Urothelium cell line (cell line): ENCODE results near the gene KIRREL3.
A peak's percentile ranks its signal among the peaks of the same experiment; 100 is the strongest.

Experiments used
- DNase-seq: peaks from one replicate; pipeline ENCODE4 v3.0.0; 2011; ENCODE audit warnings: low spot score, mixed read lengths
- FAIRE-seq: peaks from 2 replicates; lab custom pipeline; 2011; peaks lifted over from hg19 to GRCh38; lab: Jason Lieb, UNC

The KIRREL3 gene

GRCh38 chr11:126920833-126921232 lies 79.7 kb downstream of the KIRREL3 start:
- FAIRE-seq (no peak), DNase-seq (no peak)

DNA sequence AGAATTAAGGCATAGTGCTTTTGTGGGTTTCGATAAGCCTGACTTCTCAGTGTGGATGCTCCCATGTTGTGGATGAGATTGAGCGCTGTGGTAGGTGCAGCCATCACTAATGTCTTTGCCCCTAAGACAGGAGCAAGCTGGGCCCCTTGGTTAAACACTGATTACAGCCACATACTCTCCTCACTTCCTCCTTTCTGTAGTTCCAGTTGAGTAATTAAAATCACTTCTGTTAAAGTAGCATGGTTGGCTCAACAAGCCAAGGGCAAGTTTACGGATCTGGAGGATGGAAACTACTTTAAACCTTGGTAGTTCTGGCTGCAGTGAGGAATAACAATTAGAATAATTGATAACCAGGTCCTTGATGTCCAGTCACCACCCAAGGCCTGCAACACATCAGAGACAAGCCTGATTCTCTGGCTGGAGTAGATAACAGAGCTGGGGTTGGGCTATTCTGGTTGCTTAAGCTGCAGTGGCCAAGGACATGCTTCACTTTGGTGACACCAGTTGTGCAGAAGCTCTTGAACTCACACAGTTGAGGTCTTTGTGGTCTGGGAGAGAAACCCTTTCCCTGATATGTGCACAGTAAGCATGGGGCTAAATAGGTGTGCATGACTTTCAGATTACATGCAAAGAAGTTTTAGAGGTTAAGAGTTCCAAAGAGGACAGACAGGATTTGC lies 81.3 kb downstream of the KIRREL3 start:
- DNase-seq, result no peak
- no peak for FAIRE-seq

DNA sequence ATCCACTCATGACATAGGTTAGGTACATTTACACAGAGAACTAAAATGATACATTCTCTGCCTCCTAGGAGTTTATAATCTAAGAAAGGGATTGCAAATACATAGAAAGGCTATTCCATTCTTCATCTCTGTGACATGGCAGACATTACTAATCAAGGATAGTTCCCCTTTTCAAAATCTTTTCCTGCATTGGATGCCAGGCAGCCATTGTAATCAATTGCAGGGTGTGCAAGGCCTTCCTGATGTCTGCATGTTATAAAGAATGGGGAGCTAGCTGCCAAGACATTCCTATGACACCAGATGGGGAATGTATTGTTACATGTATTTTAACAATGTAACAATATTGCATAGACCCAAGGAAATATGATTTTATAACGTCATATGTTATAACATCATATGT lies 82.0 kb downstream of the KIRREL3 start:
- FAIRE-seq, result no peak
- no peak for DNase-seq

DNA sequence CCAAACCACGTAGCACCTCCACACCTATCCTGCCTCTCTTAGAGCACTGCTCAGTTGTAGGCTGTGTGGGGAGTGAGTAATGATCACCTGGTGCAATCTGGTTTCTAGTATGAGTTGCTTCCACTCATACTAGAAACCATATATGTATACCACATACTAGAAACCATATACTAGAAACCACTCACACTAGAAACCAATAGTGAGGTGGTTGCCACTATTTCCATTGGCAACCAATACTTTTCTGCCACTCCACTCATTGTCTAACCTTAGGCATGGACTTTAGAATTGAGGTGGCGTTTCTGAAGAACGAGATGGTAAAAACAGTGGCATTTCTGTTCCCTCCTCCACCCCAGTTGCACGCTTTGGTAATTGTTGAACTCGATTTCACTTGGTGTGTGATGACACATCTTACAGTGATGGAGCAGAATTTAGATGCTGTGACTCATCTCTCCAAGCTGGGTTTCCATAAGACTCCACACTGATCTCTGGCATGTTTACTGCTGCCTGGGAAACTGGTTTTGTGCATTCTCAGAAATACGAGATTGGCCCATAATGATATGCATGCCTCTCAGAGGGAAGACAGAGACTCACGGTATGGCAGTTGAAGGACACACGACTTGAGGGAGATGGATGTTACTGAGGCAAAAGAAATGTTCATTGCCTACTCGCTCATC lies 82.9 kb downstream of the KIRREL3 start:
- peak; percentile 50 for FAIRE-seq

DNA sequence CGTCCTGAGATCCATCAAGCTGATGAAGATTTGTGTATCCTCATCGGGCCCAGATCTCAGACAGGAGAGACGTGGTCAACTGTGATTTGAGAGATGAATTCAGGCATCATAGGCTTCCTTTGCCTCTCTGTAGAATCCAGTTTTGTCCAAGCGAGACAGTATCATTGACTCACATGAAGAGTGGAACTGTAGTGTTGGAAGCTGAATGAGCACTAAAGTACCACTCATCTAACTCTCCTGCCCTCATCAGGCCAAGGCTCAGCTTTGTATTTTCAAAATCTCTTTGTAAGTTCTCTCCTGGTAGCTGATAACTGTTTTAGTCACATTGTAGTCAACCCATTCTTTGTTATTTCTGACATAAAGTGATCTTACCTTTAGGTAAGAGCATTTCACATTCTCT lies 85.1 kb downstream of the KIRREL3 start:
- FAIRE-seq (no peak), DNase-seq (no peak)

More for the DNA sequence above, 82.9 kb downstream of the KIRREL3 start:
- peak; percentile 76 for DNase-seq

- DNase-seq (no peak), FAIRE-seq (no peak)
These were observed 85.6 kb downstream of the KIRREL3 start for GRCh38 chr11:126914941-126915340.

- FAIRE-seq, result no peak
- DNase-seq, result no peak
These were observed 86.4 kb downstream of the KIRREL3 start for GRCh38 chr11:126914166-126914565.

DNA sequence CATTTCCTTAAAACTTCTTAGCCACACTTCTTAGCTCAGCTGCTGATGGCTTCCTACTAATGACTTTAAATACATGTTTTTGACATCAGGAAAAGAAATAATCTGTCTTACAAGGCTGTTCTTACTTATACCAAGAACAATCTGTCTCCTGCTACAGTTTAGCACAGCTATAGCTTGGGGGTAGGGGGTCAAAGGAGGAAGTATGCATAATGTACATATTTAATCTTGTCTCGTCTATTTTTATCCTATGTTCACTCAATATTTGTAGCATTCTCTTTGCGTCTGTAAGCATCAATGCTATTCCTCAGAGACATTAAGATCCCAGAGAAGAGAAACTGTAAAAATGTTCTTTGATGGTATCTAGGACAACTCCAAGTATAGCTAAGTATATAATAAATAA lies 96.0 kb downstream of the KIRREL3 start:
- no peak for FAIRE-seq
- DNase-seq, result no peak

DNA sequence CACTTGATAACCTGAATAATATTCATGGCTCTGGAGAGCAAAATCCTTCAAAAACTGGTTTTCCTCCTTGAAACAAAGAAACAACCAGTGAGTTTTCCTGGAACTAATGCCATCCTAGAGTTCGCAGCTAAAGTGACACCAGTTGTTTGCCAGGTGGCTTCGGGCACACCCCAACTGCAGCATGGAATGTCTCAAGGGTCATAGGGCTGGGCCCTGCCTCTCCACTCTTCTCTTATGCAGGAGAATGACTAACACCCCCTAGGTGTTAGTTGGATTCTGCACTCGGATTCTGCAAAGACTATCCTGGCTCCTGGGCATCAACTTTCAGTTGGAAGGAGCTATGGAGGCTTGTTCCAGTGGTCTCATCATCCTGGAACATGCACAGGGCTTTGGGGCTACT lies 98.8 kb downstream of the KIRREL3 start:
- DNase-seq (no peak), FAIRE-seq (no peak)

GRCh38 chr11:126899961-126900748 lies 100.4 kb downstream of the KIRREL3 start:
- no peak for FAIRE-seq
- DNase-seq, result no peak

DNA sequence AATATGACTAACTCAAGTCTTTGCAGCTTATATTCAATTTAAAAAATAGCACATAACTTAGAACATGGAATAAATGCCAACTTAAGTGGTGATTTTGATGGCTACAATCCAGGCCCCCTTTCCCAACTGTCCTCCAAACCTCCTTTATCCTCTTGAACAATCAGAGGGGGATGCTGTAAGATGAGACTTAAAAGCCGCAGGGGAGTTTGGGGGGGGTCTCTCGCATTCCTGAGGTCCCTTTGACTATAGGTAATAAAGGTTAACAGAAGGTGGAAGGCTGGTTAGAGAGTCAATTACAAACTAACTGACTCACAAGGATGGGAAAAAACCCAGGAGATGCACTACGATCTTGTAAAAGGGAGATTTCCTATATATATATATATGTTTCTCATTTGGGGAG lies 101.8 kb downstream of the KIRREL3 start:
- no peak for DNase-seq
- FAIRE-seq, result no peak

GRCh38 chr11:126897430-126897829 lies 103.1 kb downstream of the KIRREL3 start:
- FAIRE-seq, result no peak

DNA sequence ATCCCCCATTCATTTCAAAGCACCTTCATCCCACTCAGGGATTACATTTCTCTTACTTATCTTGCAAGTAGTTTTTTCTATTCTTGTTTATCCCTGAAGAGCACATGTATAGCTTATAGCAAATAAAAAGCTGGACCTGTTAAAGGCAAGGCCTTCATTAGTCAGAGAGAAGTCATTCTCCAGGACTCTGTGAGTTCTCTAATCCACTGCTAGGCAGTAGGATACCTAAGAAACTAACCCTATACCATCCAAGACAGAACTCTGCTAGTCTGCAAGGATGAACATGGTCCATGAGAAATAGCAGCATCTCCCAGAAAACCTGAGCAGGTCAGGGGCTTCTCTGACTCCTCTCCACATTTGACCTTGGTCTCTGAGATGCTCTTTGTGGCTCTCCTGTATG lies 104.5 kb downstream of the KIRREL3 start:
- FAIRE-seq (no peak), DNase-seq (no peak)

More at GRCh38 chr11:126897430-126897829, 103.1 kb downstream of the KIRREL3 start:
- DNase-seq, result no peak

- FAIRE-seq, result no peak
These were observed 106.8 kb downstream of the KIRREL3 start for GRCh38 chr11:126893796-126894195.

DNA sequence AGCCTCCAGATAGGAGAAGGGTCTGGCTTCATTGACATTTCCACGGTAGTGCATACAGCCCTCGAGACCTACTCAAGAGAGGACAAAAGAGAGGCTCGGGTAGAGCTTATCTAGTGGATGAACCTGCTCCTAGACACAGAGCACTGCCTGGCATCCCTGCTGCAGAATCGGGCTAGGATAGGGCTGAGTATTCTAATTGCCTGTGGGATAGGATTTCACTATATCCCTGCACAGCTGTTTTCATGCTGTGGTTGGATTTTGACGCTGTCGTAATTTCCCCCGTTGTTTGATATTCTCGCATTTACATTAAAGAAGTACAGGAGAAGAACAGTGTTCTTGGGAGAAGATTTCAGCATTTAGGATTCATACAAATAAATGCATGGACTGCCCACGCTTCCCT lies 107.8 kb downstream of the KIRREL3 start:
- FAIRE-seq (no peak), DNase-seq (no peak)

More at GRCh38 chr11:126893796-126894195, 106.8 kb downstream of the KIRREL3 start:
- no peak for DNase-seq

DNA sequence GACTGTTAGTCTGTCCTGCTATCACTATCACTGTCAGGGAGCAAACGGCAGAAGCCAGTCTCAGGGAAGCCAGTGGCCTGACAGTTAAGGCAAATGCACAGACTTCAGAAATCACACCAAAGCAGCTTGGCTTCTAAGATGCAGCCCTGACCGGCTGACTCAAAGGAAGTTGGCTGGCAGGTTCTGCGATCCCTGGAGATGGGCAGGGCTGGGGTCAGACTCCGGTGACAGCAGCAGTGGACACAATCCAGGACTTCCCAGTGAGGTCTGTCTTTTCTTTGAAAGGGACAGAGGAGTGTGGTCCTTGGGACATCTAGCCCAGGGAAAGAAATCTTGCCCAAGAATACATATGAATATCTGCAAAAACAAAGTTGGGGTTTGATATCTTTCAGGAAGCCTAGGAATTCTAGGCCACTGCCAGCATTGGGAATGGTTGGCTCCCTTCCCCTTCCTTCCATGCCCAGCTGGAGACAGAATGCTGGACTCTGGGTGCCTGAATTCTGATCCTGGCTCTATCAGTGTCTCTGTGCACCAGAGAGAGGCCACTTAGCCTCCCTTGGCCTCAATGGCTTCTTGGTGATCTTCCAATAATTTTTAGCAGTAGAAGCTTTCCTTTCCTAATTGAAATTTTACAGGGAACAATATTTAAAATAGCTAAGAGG lies 108.9 kb downstream of the KIRREL3 start:
- no peak for DNase-seq
- FAIRE-seq, result no peak

GRCh38 chr11:126890561-126890960 lies 110.0 kb downstream of the KIRREL3 start:
- no peak for FAIRE-seq
- DNase-seq, result no peak

DNA sequence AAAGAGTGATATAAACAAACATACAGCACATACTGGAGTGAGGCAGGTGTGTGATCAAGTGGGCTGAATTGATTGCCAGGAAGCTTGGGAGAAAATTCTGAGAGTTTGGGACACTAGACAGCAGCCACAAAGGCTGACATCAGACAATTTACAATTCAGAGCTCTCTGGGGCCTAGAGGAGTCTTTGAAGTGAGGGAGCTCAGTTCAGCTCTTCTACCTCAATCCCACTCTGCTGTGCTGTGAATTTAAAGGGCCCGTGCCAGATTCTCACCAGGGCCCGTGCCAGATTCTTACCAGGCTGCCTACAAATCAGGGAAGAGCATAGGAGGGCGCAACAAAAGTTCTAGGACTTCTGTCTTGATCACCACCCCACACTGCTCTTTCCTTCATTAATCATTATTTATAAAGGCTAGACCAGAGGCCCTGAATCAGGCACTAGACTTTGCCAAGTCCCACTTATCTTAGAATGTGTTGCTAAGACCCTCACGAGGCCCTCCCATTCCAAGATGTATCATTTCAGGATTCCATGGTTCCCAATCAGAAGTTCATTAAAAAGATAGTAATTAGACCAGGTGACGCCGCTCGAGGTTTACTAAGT lies 112.4 kb downstream of the KIRREL3 start:
- no peak for FAIRE-seq

DNA sequence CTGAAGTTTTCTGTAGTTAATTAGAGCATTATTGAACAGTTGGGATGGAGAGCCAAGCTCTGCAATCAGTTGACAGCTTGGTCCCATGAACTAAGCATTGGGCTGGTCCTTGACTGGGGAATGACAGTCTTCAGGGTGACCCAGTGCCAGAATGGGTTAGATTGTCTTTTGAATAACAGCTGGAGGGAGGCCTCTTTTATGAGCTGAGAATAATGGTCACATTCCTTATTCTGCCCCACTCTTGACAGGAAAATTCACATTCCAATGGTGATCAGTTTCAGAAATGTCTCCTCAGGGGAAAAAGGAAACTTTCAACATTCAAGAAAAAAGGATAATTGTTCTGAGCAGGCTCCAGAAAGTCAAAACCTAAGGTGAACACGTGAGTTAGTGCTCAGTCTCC lies 113.9 kb downstream of the KIRREL3 start:
- no peak for FAIRE-seq

More for the DNA sequence above, 112.4 kb downstream of the KIRREL3 start:
- no peak for DNase-seq

DNA sequence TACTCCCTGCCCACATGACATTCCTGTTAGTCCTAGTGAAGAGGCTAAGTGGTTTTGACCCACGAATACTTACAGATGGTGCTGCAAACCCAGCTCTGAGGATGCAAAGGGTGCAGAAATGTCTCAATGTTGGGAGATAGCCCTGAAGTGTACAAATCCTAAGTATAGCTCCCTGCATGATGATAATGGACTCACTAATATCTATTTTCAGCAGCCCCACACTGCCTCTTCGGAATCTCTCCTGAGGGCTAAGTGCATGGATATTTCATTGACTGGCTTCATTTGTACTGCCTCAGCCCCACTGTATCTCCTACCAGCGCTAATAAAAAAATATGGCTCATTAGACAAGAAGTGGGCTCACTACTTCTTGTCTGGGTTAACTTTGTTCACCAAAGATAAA lies 114.5 kb downstream of the KIRREL3 start:
- FAIRE-seq (no peak), DNase-seq (no peak)

More for the DNA sequence above, 113.9 kb downstream of the KIRREL3 start:
- DNase-seq, result no peak

DNA sequence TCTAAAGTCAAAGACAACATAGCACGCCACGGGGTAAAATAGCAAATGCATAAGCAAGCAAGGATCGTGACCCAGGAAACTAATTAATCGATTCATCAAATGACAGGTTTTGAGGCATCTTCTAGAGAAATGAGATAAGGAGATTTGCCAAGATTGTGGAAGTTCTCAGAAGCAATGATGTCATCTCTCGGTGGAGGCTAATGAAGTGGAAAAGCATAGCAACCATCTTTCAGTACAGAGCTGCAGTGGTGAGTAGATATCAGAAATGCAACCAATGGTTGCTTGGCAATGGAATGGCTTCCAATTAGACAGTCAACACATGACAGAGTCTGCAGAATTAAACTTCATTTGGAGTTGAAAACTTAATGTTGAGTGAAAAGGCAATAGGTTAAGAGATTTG lies 116.0 kb downstream of the KIRREL3 start:
- no peak for FAIRE-seq
- no peak for DNase-seq
